Sigmoid colon (tissue), 6 donors: ENCODE measurements around the gene ARHGAP11B.
"Not testable (repeated sequence)": the region's sequence is repeated elsewhere in the genome, so short reads cannot be mapped to it uniquely, and the experiment has no call there.

ENCODE experiments used
- DNase-seq: peaks from one replicate; pipeline ENCODE4 v3.0.0-alpha.2; 2019
- H3K27ac ChIP-seq, 4 donors: fragments of 200-600 bp; sonication (generic); one replicate each; pipeline ENCODE4 v1.5.1; 2016 to 2019; ENCODE audit warnings: mild to moderate bottlenecking in 1 of 4
- H3K27me3 ChIP-seq, 3 donors: fragments of 200-600 bp; sonication (generic); one replicate each; pipeline ENCODE4 v1.5.1; 2019; ENCODE audit warnings: mild to moderate bottlenecking in 1 of 3
- H3K36me3 ChIP-seq, 4 donors: fragments of 200-600 bp; sonication (generic); one replicate each; pipeline ENCODE4 v1.5.1; 2016 to 2019
- H3K4me1 ChIP-seq, 4 donors: fragments of 200-600 bp; sonication (generic); one replicate each; pipeline ENCODE4 v1.5.1; 2017 to 2019
- H3K4me3 ChIP-seq, 4 donors: fragments of 200-600 bp; sonication (generic); one replicate each; pipeline ENCODE4 v1.5.1; 2017 to 2019; ENCODE audit warnings: mild to moderate bottlenecking in 2 of 4, moderate library complexity in 1 of 4
- H3K9me3 ChIP-seq, 4 donors: fragments of 200-600 bp in 3 of 4; sonication (generic) in 3 of 4; one replicate each; pipeline versions ENCODE4 v1.5.1 to v1.6.1; 2013 to 2019
- CTCF ChIP-seq, 4 experiments: fragments of 450-650 bp in 3 of 4; fragments of 200-600 bp in 1 of 4; IDR thresholded peaks; one replicate each; pipeline ENCODE4 v1.5.1; 2016 to 2019; ENCODE audit warnings: antibody characterized with exemption in 4 of 4, mild to moderate bottlenecking in 3 of 4, moderate library complexity in 2 of 4
- POLR2AphosphoS5 ChIP-seq, 4 donors: sonication (generic); formaldehyde crosslinking; IDR thresholded peaks; one replicate each; pipeline ENCODE4 v1.6.1; 2017; ENCODE audit warnings: antibody characterized with exemption in 4 of 4
- WGBS, 2 donors: extraction: QIAGEN DNeasy Blood & Tissue Kit; methylation state at CpG; one replicate each; pipeline ENCODE4 v1.1.7; 2013; 5-methylcytosine and 5-hydroxymethylcytosine counted together
- intact Hi-C: fragments of 100-400 bp; cut with DNase I; formaldehyde crosslinking; loops from one replicate; pipeline ENCODE4 v1.15.1; 2023
- donor health status: healthy with polysubstance abuse.
- donor health status: healthy.

The ARHGAP11B gene

GRCh38 chr15:30625436-30626193 is at the start of gene ARHGAP11B:
Gene ARHGAP11B, plus strand, starts transcription at chr15:30626128.
- H3K9me3 ChIP-seq, H3K27me3 ChIP-seq, H3K4me1 ChIP-seq, H3K36me3 ChIP-seq, intact Hi-C loops: not testable (repeated sequence)
- DNase-seq, result peak; percentile 94
- WGBS, 2 donors, result 0% methylated on average over 35 of the region's 35 CpGs
- Histone ChIP-seq H3K4me3 (peak within 1 kb of the TSS; percentile 45 to 58 (median 50)), H3K27ac (peak within 1 kb of the TSS; percentile 69 to 87 (median 85))
- peak in 3 of 4 donors; percentile 45 to 75 (median 50) for TF ChIP-seq POLR2AphosphoS5 (IDR thresholded peaks at IDR 0.05)

- no CpG with 5 or more reads among the region's 6 CpGs for WGBS, 2 donors
Measured at GRCh38 chr15:30579394-30579970, 46.4 kb upstream of the ARHGAP11B start.

DNA sequence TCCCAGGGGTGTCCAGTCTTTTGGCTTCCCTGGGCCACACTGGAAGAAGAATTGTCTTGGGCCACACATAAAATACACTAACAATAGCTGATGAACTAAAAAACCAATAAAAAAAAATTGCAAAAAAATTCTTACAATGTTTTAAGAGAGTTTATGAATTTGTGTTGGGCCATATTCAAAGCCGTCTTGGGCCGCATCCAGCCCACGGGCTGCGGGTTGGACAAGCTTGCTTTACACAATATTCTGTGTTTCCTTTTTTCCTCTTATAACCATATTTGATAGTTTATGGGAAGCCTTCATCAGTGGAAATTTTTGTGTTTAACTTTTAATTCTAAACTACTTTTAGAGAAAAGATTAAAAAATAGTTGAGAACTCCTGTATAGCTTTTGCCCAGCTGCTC is 45.2 kb upstream of the ARHGAP11B start:
- H3K36me3 ChIP-seq, intact Hi-C loops, H3K4me1 ChIP-seq, DNase-seq, H3K9me3 ChIP-seq, H3K27ac ChIP-seq, H3K4me3 ChIP-seq, H3K27me3 ChIP-seq: not testable (repeated sequence)
- WGBS, 2 donors, result no CpG with 5 or more reads among the region's 4 CpGs

More at GRCh38 chr15:30579394-30579970, 46.4 kb upstream of the ARHGAP11B start:
- DNase-seq, H3K27me3 ChIP-seq, H3K4me1 ChIP-seq, intact Hi-C loops, H3K27ac ChIP-seq, H3K4me3 ChIP-seq, H3K9me3 ChIP-seq, H3K36me3 ChIP-seq: not testable (repeated sequence)

- WGBS, 2 donors, result 2 to 21% methylated on average over 2 of the region's 2 CpGs
- H3K4me3 ChIP-seq, H3K4me1 ChIP-seq, H3K36me3 ChIP-seq, H3K9me3 ChIP-seq, H3K27ac ChIP-seq, H3K27me3 ChIP-seq, intact Hi-C loops, DNase-seq: not testable (repeated sequence)
- TF ChIP-seq CTCF (IDR thresholded peaks at IDR 0.05), result peak in 2 of 4 experiments; percentile 8 to 22
Measured at GRCh38 chr15:30598953-30599352, 27.0 kb upstream of the ARHGAP11B start.

DNA sequence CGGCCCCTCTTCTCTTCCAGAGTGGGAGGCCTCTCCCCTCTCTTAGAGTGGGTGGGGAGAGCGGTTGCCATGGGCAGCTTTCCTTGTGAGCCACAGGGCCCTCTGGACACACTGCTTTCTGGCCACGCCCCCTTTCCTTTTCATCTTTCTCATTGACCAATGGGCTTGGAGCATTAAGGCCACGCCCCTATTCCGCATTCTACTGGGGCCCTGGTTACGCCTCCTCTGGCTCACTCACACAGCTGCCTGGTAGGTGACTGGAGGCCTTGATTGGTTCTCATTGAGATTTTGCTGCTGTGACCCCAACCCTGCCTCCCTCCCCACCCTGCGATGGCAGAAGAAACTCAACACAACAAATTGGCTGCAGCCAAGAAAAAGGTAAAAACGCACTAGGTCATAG is 22.1 kb upstream of the ARHGAP11B start, which contains the start of gene GOLGA8H:
TSS of gene GOLGA8H (plus strand) at position 233 of the 400 bp plus-strand sequence. CDS start at position 331, 98 bp downstream.
- H3K4me1 ChIP-seq, H3K4me3 ChIP-seq, H3K9me3 ChIP-seq, H3K27ac ChIP-seq, H3K36me3 ChIP-seq, DNase-seq, H3K27me3 ChIP-seq, intact Hi-C loops: not testable (repeated sequence)
- 93% methylated on average over 4 to 5 of the region's 8 CpGs for WGBS, 2 donors

DNA sequence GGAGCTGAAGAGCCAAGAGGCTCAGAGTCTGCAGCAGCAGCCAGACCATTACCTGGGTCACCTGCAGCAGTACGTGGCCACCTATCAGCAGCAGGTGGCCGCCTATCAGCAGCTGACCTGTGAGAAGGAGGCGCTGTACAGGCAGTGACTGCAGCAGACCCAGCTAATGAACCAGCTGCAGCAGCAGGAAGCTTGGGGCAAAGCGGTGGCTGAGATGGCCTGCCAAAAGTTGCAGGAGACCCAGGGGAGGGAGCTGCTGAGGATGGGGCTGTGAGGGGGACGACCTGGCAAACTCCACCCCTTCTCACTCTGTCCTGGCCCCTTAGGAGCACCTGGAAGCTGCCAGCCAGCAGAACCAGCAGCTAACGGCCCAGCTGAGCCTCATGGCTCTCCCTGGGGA is 13.7 kb upstream of the ARHGAP11B start:
- H3K27ac ChIP-seq, H3K36me3 ChIP-seq, H3K27me3 ChIP-seq, DNase-seq, H3K4me3 ChIP-seq, H3K9me3 ChIP-seq, H3K4me1 ChIP-seq, intact Hi-C loops: not testable (repeated sequence)
- no CpG with 5 or more reads among the region's 6 CpGs for WGBS, 2 donors

DNA sequence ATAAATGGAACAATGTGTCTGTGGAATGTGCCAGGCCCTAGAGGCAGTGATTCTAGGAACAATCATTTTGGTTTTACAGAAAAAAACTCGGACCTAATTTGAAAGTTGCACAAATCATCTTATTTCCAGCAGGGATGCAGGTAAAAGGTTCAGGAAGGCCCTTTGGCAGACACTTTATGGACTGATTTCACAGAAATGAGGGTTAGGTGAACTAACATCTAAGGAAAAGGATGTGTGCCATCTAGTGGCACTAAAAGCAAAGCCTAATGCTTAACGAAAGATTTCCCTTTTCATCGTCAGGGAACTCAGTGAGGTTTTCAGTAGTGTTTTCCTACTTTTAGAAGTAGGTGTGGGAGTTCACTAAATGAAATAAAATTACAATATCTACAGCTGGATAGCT is 4.6 kb upstream of the ARHGAP11B start:
- H3K27me3 ChIP-seq, H3K36me3 ChIP-seq, H3K9me3 ChIP-seq, H3K4me3 ChIP-seq, DNase-seq, H3K27ac ChIP-seq, intact Hi-C loops, H3K4me1 ChIP-seq: not testable (repeated sequence)
- WGBS, 2 donors, result 4 to 22% methylated on average over 1 to 2 of the region's 3 CpGs

DNA sequence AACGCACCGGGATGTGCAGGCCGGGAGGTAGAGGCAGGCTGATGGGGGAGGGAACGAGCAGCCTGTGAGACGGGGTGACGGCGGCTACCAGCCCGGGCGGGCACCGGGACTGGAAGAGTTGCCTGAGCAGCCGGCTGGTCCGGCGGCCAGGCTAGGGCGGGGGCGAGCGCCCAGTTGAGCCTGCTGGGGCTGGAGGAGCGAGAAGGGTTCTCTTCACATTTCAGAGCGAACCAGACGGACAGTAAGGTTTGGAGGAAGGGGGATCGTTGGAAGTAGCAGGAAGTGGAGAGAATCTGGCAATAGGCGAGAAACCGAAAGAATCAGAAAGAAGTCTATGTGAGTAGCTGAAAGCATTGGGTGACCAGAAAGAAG is 252 bp downstream of the ARHGAP11B start:
- Histone ChIP-seq H3K4me3 (peak overlapping the region; percentile 45 to 58 (median 50)), H3K27ac (peak overlapping the region in 3 of 4 donors; percentile 84 to 87 (median 86))
- DNase-seq, H3K4me1 ChIP-seq, intact Hi-C loops, H3K27me3 ChIP-seq, H3K36me3 ChIP-seq, H3K9me3 ChIP-seq: not testable (repeated sequence)
- 1% methylated on average over 13 to 14 of the region's 22 CpGs for WGBS, 2 donors

DNA sequence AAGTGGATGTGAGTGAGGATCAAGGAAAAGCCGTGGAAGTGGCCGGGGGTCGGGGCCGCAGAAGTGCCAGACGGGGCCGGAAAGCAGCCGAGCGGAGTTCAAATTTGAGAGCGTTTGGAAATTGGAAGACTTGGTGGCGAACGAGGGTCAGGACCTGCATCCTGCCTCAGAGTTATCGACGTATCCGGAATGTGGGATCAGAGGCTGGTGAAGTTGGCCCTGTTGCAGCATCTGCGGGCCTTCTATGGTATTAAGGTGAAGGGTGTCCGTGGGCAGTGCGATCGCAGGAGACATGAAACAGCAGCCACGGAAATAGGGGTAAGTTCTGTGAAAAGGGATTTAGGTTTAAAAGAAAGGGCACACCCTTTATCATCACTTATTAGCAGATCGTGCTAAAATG is 704 bp downstream of the ARHGAP11B start:
- H3K9me3 ChIP-seq, intact Hi-C loops, DNase-seq, H3K4me1 ChIP-seq, H3K36me3 ChIP-seq, H3K27me3 ChIP-seq: not testable (repeated sequence)
- WGBS, 2 donors, result 0 to 1% methylated on average over 14 of the region's 20 CpGs
- peak overlapping the region in 3 of 4 donors; percentile 45 to 58 (median 55) for H3K4me3 ChIP-seq
- H3K27ac ChIP-seq, result peak overlapping the region in 1 of 4 donors; percentile 86
